Endothelial cell of coronary artery (primary cell): Measurements from ENCODE around the gene KCTD17. TPM values are rescaled to one million over a fixed set of nuclear protein-coding genes. Genes with fewer than 3 reads are reported as not detected.

Experiments used
- total RNA-seq: library from RNA; depleted of rRNA; stranded (reverse); fragments of >200 nt; gene quantifications from 2 replicates; pipeline ENCODE4 v1.2.3, GENCODE V29; 2014

KCTD17 gene, protein sequence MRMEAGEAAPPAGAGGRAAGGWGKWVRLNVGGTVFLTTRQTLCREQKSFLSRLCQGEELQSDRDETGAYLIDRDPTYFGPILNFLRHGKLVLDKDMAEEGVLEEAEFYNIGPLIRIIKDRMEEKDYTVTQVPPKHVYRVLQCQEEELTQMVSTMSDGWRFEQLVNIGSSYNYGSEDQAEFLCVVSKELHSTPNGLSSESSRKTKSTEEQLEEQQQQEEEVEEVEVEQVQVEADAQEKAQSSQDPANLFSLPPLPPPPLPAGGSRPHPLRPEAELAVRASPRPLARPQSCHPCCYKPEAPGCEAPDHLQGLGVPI
- 31.2 and 34.5 TPM in 2 replicates for total RNA-seq

GRCh38 chr22:37051391-37052385 lies at the start of gene KCTD17:
KCTD17 (plus strand) TSS chr22:37051742; CDS start chr22:37051761, 19 bp downstream.

GRCh38 chr22:37019309-37020191 lies 32.0 kb upstream of the KCTD17 start, which contains the start of the genes MPST and TST:
MPST (plus strand) TSS chr22:37019742; CDS start chr22:37019837, 95 bp downstream.
TST (minus strand) TSS chr22:37019447; CDS start chr22:37018732, 715 bp downstream.

GRCh38 chr22:37109242-37109917 lies 57.8 kb downstream of the KCTD17 start, which contains the start of gene TMPRSS6:
TMPRSS6 (minus strand) TSS chr22:37109713; CDS start chr22:37103417, 6,296 bp downstream.

Other genes starting within 250 kb of the KCTD17 start
- gene PVALB, start 234.7 kb upstream of the KCTD17 start, total RNA-seq = not detected in 2 replicates
- gene NCF4, start 190.7 kb upstream of the KCTD17 start, total RNA-seq = not detected in 2 replicates
- gene CSF2RB, start 138.1 kb upstream of the KCTD17 start, total RNA-seq = 3.5 and 6.6 TPM in 2 replicates
- gene TST, start 32.3 kb upstream of the KCTD17 start, total RNA-seq = 41.9 and 54.2 TPM in 2 replicates
- 95.5 and 117 TPM in 2 replicates for gene MPST, start 32.0 kb upstream of the KCTD17 start, total RNA-seq
- not detected in 2 replicates for gene TMPRSS6, start 58.0 kb downstream of the KCTD17 start, total RNA-seq
- gene IL2RB, start 98.2 kb downstream of the KCTD17 start, total RNA-seq = not detected in 2 replicates
- 5.2 and 15.8 TPM in 2 replicates for gene C1QTNF6, start 136.5 kb downstream of the KCTD17 start, total RNA-seq
- gene SSTR3, start 160.7 kb downstream of the KCTD17 start, total RNA-seq = not detected in 2 replicates
- 20.8 and 30.0 TPM in 2 replicates for gene RAC2, start 192.5 kb downstream of the KCTD17 start, total RNA-seq
- 0.09 and 0.28 TPM in 2 replicates for gene CYTH4, start 230.8 kb downstream of the KCTD17 start, total RNA-seq